OCI-LY1 (cell line): ENCODE data around the gene MBD3L3.

ENCODE experiments used
- H2AFZ ChIP-seq: fragments of 200-600 bp; sonication (generic), shearing (Covaris generic); 2 replicates; pipeline ENCODE4 v1.6.0; 2014; ENCODE audit warnings: antibody characterized with exemption, mild to moderate bottlenecking, low read length
- H3F3A ChIP-seq: fragments of 200-600 bp; sonication (generic), shearing (Covaris generic); 2 replicates; pipeline ENCODE4 v1.6.0; 2014; ENCODE audit warnings: mild to moderate bottlenecking, antibody characterized with exemption, low read length, moderate library complexity; ENCODE audit not compliant: insufficient read depth
- H3K27ac ChIP-seq: fragments of 200-600 bp; sonication (generic); 2 replicates; pipeline ENCODE4 v1.5.1; 2014; ENCODE audit warnings: low read length, mixed run types, mild to moderate bottlenecking, low read depth; ENCODE audit not compliant: poor library complexity, severe bottlenecking
- H3K27me3 ChIP-seq: fragments of 200-600 bp; sonication (generic); 2 replicates; pipeline ENCODE4 v1.6.0; 2014; ENCODE audit warnings: antibody characterized with exemption, mild to moderate bottlenecking, low read length, moderate library complexity; ENCODE audit not compliant: insufficient read depth
- H3K36me3 ChIP-seq: fragments of 200-600 bp; sonication (generic); 2 replicates; pipeline ENCODE4 v1.6.1; 2014; ENCODE audit warnings: mild to moderate bottlenecking, antibody characterized with exemption, low read length, moderate library complexity, mixed read lengths; ENCODE audit not compliant: insufficient read depth
- H3K4me1 ChIP-seq: fragments of 200-600 bp; sonication (generic); 2 replicates; pipeline ENCODE4 v1.5.1; 2014; ENCODE audit warnings: mild to moderate bottlenecking, low read length, moderate library complexity; ENCODE audit not compliant: insufficient read depth, severe bottlenecking
- H3K4me2 ChIP-seq: fragments of 200-600 bp; sonication (generic), shearing (Covaris generic); 2 replicates; pipeline ENCODE4 v1.6.1; 2014; ENCODE audit warnings: low read length
- H3K4me3 ChIP-seq: fragments of 200-600 bp; sonication (generic); 2 replicates; pipeline ENCODE4 v1.5.1; 2014; ENCODE audit warnings: low read length, low read depth, mild to moderate bottlenecking, mixed read lengths; ENCODE audit not compliant: poor library complexity, severe bottlenecking
- H3K79me2 ChIP-seq: fragments of 200-600 bp; shearing (Covaris generic); 2 replicates; pipeline ENCODE4 v1.6.1; 2016; ENCODE audit warnings: mixed run types, low read length, mixed read lengths; ENCODE audit not compliant: insufficient read depth
- H3K9ac ChIP-seq: fragments of 200-600 bp; sonication (generic), shearing (Covaris generic); 2 replicates; pipeline ENCODE4 v1.6.1; 2014; ENCODE audit warnings: mild to moderate bottlenecking, low read length, mixed read lengths
- H3K9me2 ChIP-seq: fragments of 200-600 bp; sonication (generic), shearing (Covaris generic); 2 replicates; pipeline ENCODE4 v1.6.1; 2014; ENCODE audit warnings: low read depth, mild to moderate bottlenecking, low read length, mixed read lengths
- H3K9me3 ChIP-seq: fragments of 200-600 bp; shearing (Covaris generic); 2 replicates; pipeline ENCODE4 v1.6.1; 2014; ENCODE audit warnings: low read length, mixed read lengths
- H4K20me1 ChIP-seq: fragments of 200-600 bp; sonication (generic), shearing (Covaris generic); 2 replicates; pipeline ENCODE4 v1.6.0; 2016; ENCODE audit warnings: mild to moderate bottlenecking, low read length; ENCODE audit not compliant: insufficient read depth
- CTCF ChIP-seq: fragments of 200-600 bp; sonication (generic), shearing (Covaris generic); IDR thresholded peaks from 2 replicates; pipeline ENCODE4 v1.5.1; 2017; ENCODE audit warnings: mild to moderate bottlenecking, antibody characterized with exemption, low read length, moderate library complexity, mixed read lengths
- EZH2 ChIP-seq: fragments of 200-600 bp; sonication (generic), shearing (Covaris generic); IDR thresholded peaks from 2 replicates; pipeline ENCODE4 v1.8.0; 2017; ENCODE audit warnings: borderline replicate concordance, mixed run types, mild to moderate bottlenecking, antibody characterized with exemption, low read length, moderate library complexity, mixed read lengths

MBD3L3 gene

DNA sequence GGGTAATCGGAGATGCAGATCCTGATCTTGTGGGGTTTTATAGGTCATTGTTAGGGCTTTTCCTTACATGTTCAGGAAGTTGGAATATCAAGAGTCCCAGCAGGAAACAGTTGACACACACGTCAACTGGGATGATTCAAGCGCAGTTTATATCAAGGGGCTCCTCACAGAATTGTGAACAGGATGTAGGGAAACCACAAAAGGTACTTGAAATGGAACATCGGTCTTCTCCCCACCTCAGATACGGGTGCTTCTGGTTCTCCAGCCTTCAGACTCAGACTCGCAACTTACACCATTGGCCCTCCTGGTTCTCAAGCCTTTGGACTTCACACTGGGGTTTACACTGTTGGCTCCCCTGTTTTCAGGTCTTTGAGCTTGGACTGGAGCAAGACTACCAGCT, 30.5 kb upstream of the MBD3L3 start:
- Histone ChIP-seq H4K20me1 (no peaks in the 10 kb centered on the region), H3K4me2 (no peak overlapping the region), H3F3A (no peaks in the 10 kb centered on the region), H3K27ac (no peak overlapping the region), H3K9ac (no peak overlapping the region), H3K36me3 (peaks cover 29% of the 10 kb centered on the region), H3K9me2 (no peaks in the 10 kb centered on the region), H2AFZ (no peak overlapping the region), H3K9me3 (peaks cover 21% of the 10 kb centered on the region), H3K4me1 (no peaks in the 10 kb centered on the region), H3K79me2 (no peaks in the 10 kb centered on the region), H3K27me3 (no peaks in the 10 kb centered on the region), H3K4me3 (no peak overlapping the region)
- TF ChIP-seq CTCF, result no peak
- no peak for TF ChIP-seq EZH2

- Histone ChIP-seq H2AFZ (no peak overlapping the region), H3K27me3 (no peaks in the 10 kb centered on the region), H3K79me2 (no peaks in the 10 kb centered on the region), H3K4me1 (no peaks in the 10 kb centered on the region), H3K4me3 (no peak overlapping the region), H4K20me1 (no peaks in the 10 kb centered on the region), H3F3A (peaks cover 13% of the 10 kb centered on the region), H3K4me2 (no peak overlapping the region), H3K9ac (no peak overlapping the region), H3K27ac (no peak overlapping the region), H3K9me2 (no peaks in the 10 kb centered on the region), H3K9me3 (peaks cover 55% of the 10 kb centered on the region), H3K36me3 (peaks cover 77% of the 10 kb centered on the region)
- TF ChIP-seq EZH2, result no peak
- TF ChIP-seq CTCF, result no peak
Measured at GRCh38 chr19:7083076-7083956, 24.8 kb upstream of the MBD3L3 start.

GRCh38 chr19:7078008-7078407, 19.5 kb upstream of the MBD3L3 start:
- H3K9ac ChIP-seq, result no peak overlapping the region
- H3K4me1 ChIP-seq, result no peaks in the 10 kb centered on the region
- H2AFZ ChIP-seq, result no peak overlapping the region
- H3K27ac ChIP-seq, result no peak overlapping the region
- no peak overlapping the region for H3K4me2 ChIP-seq
- no peaks in the 10 kb centered on the region for H3K9me2 ChIP-seq
- no peaks in the 10 kb centered on the region for H4K20me1 ChIP-seq
- no peaks in the 10 kb centered on the region for H3K79me2 ChIP-seq
- H3K9me3 ChIP-seq, result peaks cover 48% of the 10 kb centered on the region
- no peak overlapping the region for H3K4me3 ChIP-seq
- H3K36me3 ChIP-seq, result peaks cover 100% of the 10 kb centered on the region
- peaks cover 9% of the 10 kb centered on the region for H3F3A ChIP-seq
- no peak for TF ChIP-seq CTCF
- no peak for TF ChIP-seq EZH2
- no peaks in the 10 kb centered on the region for H3K27me3 ChIP-seq
